Testis (tissue), 3 donors: ENCODE data around the gene GBP5. TPM values are rescaled to one million over a fixed set of nuclear protein-coding genes. Genes with fewer than 3 reads are reported as not detected.

Experiments used
- DNase-seq: peaks from one replicate; pipeline ENCODE4 v3.0.0-alpha.2; 2019
- H3K27ac ChIP-seq, 2 donors: fragments of 200-600 bp; sonication (generic); one replicate each; pipeline ENCODE4 v1.5.1; 2019
- H3K27me3 ChIP-seq: fragments of 200-600 bp; sonication (generic); one replicate; pipeline ENCODE4 v1.5.1; 2019
- H3K36me3 ChIP-seq: fragments of 200-600 bp; sonication (generic); one replicate; pipeline ENCODE4 v1.5.1; 2017; ENCODE audit warnings: low read depth; ENCODE audit errors: missing control alignments
- H3K4me1 ChIP-seq: fragments of 200-600 bp; sonication (generic); one replicate; pipeline ENCODE4 v1.5.1; 2019
- H3K4me3 ChIP-seq, 2 donors: fragments of 200-600 bp; sonication (generic); one replicate each; pipeline ENCODE4 v1.5.1; 2017 to 2019
- H3K9me3 ChIP-seq: fragments of 200-600 bp; sonication (generic); one replicate; pipeline ENCODE4 v1.5.1; 2017
- CTCF ChIP-seq, 3 experiments: fragments of 450-650 bp in 2 of 3; fragments of 200-600 bp in 1 of 3; sonication (generic) in 1 of 3; IDR thresholded peaks; one replicate each; pipeline ENCODE4 v1.5.1; 2016 to 2019; ENCODE audit warnings: antibody characterized with exemption in 3 of 3, mild to moderate bottlenecking in 2 of 3, moderate library complexity in 1 of 3
- POLR2A ChIP-seq: fragments of 450-650 bp; IDR thresholded peaks from one replicate; pipeline ENCODE4 v1.6.1; 2017; ENCODE audit warnings: antibody characterized with exemption, mild to moderate bottlenecking, moderate library complexity
- WGBS, 2 donors: methylation state at CpG; one replicate each; pipeline ENCODE4 v1.1.5; 2018; 5-methylcytosine and 5-hydroxymethylcytosine counted together
- intact Hi-C: fragments of 100-400 bp; cut with DNase I; formaldehyde crosslinking; loops from one replicate; pipeline ENCODE4 v1.15.1; 2023; ENCODE audit warnings: low total_unique reads
- polyA plus RNA-seq: library from polyadenylated mRNA; stranded (reverse); fragments of 350-450 nt; fragmentation: Illumina TruSeq; extraction: RNeasy Lipid Tissue Mini Kit (QIAGEN cat#74804); gene quantifications from one replicate; pipeline ENCODE4 v1.2.3, GENCODE V29; 2014; ENCODE audit warnings: low read depth, low replicate concordance; ENCODE audit not compliant: insufficient read depth
- total RNA-seq, 2 donors: library from RNA; depleted of rRNA; stranded (reverse); fragments of >200 nt; gene quantifications; one replicate each; pipeline ENCODE4 v1.2.3, GENCODE V29; 2016

The GBP5 gene
- total and polyA plus RNA-seq, 3 donors from 2014 or later: 5.6 to 12.0 (median 8.6) TPM

GRCh38 chr1:89270423-89270822 lies 2.2 kb downstream of the GBP5 start:
- no peak for DNase-seq
- TF ChIP-seq CTCF (IDR thresholded peaks at IDR 0.05): no peak
- no peak for TF ChIP-seq POLR2A
- no peak overlapping the region for H3K27ac ChIP-seq
- H3K36me3 ChIP-seq: no peaks in the 10 kb centered on the region
- intact Hi-C loops: no loop called here
- H3K4me3 ChIP-seq: no peak overlapping the region
- H3K4me1 ChIP-seq: no peaks in the 10 kb centered on the region
- no peaks in the 10 kb centered on the region for H3K27me3 ChIP-seq
- no peaks in the 10 kb centered on the region for H3K9me3 ChIP-seq
- WGBS, 2 donors: 87 to 96% methylated on average over 1 of the region's 1 CpG

- Histone ChIP-seq H3K9me3 (no peaks in the 10 kb centered on the region), H3K36me3 (no peaks in the 10 kb centered on the region), H3K4me3 (no peak overlapping the region), H3K27me3 (no peaks in the 10 kb centered on the region), H3K27ac (no peak overlapping the region), H3K4me1 (no peaks in the 10 kb centered on the region)
- DNase-seq: no peak
- TF ChIP-seq POLR2A (no peak), CTCF (IDR thresholded peaks at IDR 0.05) (no peak)
- intact Hi-C loops: no loop called here
- 87 to 98% methylated on average over 5 of the region's 5 CpGs for WGBS, 2 donors
Observed at GRCh38 chr1:89269277-89269676, 3.4 kb downstream of the GBP5 start.

- no peak for TF ChIP-seq POLR2A
- no peak for TF ChIP-seq CTCF (IDR thresholded peaks at IDR 0.05)
- intact Hi-C loops: no loop called here
- H3K9me3 ChIP-seq: no peaks in the 10 kb centered on the region
- 40 to 53% methylated on average over 2 of the region's 2 CpGs for WGBS, 2 donors
- H3K4me1 ChIP-seq: peaks cover 10% of the 10 kb centered on the region
- no peaks in the 10 kb centered on the region for H3K36me3 ChIP-seq
- H3K27me3 ChIP-seq: no peaks in the 10 kb centered on the region
- no peak overlapping the region for H3K4me3 ChIP-seq
- H3K27ac ChIP-seq: no peak overlapping the region
- DNase-seq: no peak
Observed at GRCh38 chr1:89262643-89263042, 10.0 kb downstream of the GBP5 start.

- peak; percentile 50 for DNase-seq
- H3K9me3 ChIP-seq: no peaks in the 10 kb centered on the region
- intact Hi-C loops: no loop called here
- TF ChIP-seq CTCF (IDR thresholded peaks at IDR 0.05) (no peak), POLR2A (no peak)
- H3K27me3 ChIP-seq: no peaks in the 10 kb centered on the region
- 32 to 34% methylated on average over 6 of the region's 6 CpGs for WGBS, 2 donors
- H3K27ac ChIP-seq: no peak overlapping the region
- H3K4me3 ChIP-seq: no peak overlapping the region
- no peaks in the 10 kb centered on the region for H3K36me3 ChIP-seq
- peaks cover 10% of the 10 kb centered on the region for H3K4me1 ChIP-seq
Observed at GRCh38 chr1:89261926-89262515, 10.6 kb downstream of the GBP5 start.

GRCh38 chr1:89260566-89261255 lies 11.9 kb downstream of the GBP5 start:
- WGBS, 2 donors: 35 to 42% methylated on average over 5 of the region's 5 CpGs
- TF ChIP-seq POLR2A (no peak), CTCF (IDR thresholded peaks at IDR 0.05) (no peak)
- intact Hi-C loops: no loop called here
- Histone ChIP-seq H3K27ac (peak overlapping the region in 1 of 2 donors; percentile 25), H3K4me3 (no peak overlapping the region), H3K9me3 (no peaks in the 10 kb centered on the region), H3K27me3 (no peaks in the 10 kb centered on the region), H3K36me3 (no peaks in the 10 kb centered on the region), H3K4me1 (peaks cover 10% of the 10 kb centered on the region)
- peak; percentile 40 for DNase-seq
